HUDEP-2 (cell line): ENCODE measurements around the gene PRKAG2.
A peak's percentile ranks its signal among the peaks of the same experiment; 100 is the strongest.
"Not testable (repeated sequence)": the region's sequence is repeated elsewhere in the genome, so short reads cannot be mapped to it uniquely, and the experiment has no call there.

ENCODE experiments used
- DNase-seq, 76 experiments: peaks; one replicate each; lab custom pipeline; 2025; ENCODE audit not compliant: unreplicated experiment in 76 of 76; lab: John Stamatoyannopoulos, UW

Gene PRKAG2

DNA sequence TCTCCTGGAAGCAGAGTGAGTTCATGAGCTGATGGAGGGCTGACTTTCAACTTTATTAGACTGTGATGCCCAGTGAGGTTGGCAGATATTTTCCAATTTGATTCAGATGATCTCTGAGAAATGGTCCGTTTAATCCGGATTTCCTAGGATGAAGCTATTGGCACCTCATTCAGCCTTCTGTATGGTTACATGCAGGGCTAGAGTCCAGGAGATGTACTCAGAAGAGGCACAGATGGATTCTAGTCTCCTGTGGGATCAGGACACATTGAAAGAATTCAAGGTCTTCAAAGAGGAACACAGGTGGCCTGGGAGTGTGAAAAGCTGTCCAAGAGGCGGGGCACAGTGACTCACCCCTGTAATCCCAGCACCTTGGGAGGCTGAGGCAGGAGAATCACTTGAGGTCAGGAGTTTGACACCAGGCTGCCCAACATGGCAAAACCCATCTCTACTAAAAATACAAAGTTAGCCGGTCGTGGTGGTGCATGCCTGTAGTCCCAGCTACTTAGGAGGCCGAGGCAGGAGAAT, 334.2 kb downstream of the PRKAG2 start:
- no peak for DNase-seq

DNA sequence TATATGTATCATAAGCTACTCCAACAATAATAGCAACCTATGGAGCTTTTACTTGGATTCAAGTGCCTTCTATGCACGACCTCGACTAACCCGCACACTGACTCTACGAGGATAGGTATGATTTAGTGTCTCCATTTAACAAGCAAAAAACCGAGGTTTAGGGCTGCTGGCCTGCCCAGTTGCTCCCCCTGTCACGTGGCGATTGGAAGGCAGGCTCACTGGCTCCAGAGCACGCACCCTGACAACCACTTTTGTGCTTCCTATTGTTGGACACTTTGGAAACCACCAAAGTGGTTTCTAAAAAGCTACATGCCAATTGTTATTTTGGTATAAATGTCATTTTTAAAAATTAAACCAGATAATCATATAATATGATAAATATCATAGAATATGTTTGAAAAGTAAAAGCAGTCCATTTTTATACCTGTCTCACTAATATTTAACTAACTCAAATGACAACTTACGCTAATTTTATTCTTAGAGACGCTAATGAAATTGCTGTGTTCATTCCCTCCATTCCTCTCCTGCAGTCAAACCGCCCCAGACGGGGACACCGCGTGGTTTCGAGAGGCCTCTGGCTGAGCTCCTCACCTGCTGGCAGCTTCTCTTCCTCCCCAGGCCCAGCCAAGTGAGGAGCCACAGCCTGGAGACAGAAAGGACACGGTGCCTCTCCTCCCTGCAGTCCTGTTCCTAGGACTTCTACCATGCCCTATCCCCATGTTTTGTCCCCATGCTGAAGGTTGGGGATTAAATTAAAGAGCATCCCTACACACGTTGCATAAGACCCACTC, 335.0 kb downstream of the PRKAG2 start:
- DNase-seq: no peak

DNA sequence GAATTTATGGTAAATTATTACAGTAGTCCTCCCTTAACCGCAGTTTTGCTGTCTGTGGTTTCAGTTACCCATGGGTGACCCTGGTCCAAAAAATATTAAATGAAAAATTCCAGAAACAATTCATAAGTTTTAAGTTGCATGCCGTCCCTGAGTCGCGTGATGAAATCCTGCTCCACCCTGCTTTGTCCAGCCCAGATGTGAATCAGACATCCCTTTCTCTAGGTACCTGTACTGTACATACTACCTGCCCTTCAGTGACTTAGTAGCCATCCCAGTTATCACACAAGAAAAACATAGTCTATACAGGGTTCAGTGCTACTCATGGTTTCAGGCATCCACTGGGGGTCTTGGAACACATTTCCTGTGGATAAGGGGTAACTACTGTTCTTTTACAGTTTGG, 336.8 kb downstream of the PRKAG2 start:
- DNase-seq: no peak

DNA sequence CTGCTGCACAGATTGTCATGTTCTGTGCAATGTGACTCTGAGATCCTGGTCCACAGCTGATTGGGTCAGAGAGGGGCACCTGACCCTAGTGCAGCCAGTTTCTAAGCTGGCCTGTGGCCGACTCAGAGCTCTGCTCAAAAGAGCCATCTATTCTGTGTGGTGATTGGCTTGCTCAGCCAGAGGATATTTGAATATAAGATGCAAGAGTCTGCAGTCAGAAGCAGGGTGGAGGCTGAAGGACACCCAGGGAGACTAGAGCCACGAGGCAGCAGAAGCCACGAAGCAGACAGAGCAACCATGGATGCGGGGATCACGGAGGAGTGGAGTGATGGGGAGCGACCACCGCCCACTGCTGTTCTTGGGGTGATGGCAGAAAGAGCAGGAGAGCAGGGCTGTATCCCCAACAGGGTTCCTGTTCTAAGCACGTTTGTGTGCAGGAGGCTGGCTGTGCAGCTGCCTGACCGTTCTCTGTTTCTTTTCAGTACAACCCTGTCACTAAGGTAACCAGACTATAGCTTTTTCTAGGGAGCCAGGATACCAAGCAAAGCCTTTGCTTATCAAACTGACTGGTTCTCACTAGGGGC, 337.7 kb downstream of the PRKAG2 start:
- DNase-seq: no peak

DNA sequence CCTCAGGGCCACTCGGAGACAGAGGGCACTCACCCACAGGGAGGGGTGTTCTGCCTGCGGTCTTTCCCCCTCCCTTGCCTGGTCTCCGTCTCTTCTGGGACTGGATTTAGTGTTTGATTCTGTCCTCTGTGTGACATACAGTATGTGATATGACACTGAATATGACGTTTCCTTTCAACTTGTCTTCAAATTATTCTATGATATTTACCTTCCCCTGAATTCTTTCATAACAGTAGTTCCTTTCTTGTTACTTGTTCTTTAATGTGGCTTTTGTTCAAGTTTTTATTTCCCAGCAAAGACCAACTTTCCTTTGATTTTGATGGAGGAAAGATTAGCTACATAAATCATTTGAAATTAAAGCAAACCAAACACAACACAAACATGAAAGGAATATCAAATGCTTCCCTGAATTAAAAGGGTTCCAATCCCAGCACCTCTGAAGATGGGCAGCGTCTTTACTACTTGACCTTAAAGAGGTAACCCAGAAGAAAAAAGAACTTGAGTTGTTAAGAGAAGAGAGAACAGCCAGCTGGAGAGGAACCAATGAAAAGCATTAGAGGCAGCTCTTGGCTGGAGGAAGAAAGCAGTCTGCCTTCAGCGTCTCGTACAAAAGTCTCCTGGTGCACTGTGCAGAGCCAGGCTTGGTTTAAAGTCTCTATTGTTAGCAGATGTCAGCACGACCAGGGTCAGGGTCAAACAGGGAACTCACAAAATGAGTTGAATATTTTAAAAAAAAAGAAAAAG, 338.9 kb downstream of the PRKAG2 start:
- no peak for DNase-seq

DNA sequence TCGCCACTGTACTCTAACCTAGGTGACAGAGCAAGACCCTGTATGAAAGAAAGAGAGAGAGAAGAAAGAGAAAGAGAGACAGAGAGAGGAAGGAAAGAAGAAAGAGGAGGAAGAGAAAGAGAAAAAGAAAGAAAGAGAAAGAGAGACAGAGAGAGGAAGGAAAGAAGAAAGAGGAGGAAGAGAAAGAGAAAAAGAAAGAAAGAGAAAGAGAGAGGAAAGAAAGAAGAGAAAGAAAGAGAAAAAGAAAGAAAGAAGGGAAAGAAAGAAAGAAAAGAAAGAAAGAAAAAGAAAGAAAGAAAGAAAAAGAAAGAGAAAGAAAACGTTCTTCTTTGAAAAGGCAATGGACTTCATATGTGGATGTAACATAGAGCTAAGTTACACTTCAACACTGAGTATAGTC, 340.7 kb downstream of the PRKAG2 start:
- DNase-seq: not testable (repeated sequence)

DNA sequence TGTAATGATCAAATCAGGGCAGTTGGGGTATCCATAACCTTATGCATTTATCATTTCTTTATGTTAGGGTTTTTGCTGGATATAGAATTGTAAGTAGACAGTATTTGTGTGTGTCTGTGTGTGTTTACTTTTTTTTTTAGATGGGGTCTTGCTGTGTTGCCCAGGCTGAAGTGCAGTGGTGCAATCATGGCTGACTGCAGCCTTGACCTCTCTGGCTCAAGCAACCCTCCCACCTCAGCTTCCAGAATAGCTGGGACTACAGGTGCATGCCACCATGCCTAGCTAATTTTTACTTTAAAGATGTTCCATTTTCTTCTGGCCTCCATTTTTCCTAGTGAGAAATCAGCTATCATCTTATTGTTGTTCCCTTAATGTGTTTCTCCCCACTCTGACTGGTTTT, 347.1 kb downstream of the PRKAG2 start:
- DNase-seq: no peak

DNA sequence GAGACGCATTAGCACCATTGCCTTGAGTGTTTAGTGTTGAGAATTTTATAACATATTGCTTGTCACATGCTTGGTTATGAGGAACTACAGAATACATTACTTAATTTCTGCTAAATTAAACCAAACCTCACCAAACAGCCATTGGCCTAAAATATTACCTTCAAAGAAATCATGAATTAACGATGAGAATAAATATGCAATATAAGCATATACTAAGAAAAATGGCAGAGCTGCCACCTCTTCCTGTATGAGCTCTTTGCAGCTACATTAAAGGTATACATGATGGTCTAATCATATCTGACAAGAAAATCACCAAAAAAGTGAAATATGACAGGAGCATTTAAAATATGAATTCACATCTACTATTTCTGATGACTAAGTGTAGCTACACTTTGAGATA, 352.1 kb downstream of the PRKAG2 start:
- no peak for DNase-seq

DNA sequence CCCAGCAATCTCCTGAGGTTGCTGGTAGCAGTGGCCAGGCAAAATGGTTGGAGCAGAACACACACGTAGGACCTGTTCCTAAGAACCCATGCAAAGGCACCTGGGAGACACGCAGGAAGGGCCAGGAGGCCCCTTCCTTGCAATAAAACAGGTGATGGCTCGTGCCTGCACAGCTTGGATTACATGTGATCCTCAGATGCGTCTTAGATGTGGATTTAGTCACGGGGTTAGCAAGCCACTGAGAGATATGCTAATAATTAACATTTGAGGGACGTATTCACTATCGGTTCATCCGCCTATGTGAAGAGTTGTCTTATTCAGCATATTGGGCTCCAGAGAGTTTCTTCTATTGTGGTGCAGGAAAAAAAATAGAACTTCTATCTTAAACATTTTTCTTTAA, 352.6 kb downstream of the PRKAG2 start:
- no peak for DNase-seq

DNA sequence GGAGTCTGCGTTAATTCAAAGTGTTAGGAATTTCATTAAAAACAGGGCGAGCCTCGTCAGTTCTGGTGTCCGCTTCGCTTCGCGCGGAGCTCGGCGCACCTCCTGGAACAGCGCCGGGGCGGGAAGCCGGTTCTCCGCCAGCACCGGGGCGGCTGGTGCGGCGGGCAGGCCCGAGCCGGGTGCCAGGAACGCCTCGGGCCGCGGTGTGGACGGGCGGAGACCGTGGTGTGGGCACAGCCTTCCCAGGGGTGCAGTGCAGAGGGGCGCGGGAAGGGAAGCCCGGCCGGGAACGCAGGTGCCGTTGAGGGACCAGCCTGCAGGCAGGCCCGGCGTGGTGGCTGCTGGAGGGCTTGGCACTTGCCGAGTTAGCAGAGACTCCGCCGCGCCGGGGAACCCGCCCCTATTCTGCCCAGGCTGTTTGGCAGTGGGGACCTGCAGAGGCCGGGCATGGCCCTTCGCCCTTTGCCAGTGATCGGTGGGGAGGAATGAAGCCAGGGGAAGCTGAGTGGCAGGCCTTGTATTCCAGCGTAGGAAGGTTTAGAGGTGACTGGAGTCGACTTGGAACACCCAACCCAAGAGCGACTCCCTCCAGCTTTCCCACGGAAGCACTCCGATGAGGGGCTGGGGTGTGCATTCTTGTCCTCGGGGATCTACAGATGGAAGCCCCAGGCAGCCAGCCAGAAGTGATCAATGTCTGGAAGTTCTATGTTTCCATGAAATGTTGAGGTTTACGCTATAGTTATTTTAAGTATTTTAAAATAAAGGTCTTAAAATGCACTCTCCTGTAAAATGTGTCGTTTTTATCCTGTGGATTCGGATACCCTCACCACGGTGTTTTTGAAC, 356.3 kb downstream of the PRKAG2 start:
- peak in 59 of 76 experiments; percentile 4 to 78 (median 40) for DNase-seq

DNA sequence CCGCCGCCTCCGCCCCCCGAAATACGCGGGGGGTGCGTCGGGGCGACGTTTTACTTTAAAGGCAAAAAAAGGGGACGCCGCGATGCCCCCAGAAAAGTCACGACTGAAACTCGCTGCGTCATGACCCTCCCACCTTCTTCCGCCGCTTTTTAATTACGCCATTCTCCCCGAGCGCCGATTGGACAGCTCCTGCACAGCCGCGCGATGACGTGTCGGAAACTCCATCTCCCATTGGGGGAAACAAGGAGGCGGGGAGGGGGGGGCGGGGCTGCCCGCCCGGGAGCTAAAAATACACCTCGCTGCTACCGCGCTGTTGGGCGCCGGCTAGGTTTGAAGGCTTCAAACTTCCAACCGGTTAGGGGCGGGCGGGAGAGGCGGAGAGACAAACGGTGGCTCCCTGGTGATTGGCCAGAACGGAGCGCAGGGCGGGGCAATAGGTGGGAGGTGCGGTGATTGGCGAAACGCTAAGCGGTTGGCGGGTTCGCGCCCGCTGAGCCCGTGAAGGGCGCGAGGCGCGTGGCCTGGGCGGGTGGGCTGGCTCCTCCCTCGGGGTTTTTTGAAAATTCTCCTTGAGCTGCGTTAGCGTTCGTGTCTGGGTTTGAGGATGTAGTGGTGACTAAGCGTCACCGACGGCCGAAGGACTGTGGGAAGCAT, 357.0 kb downstream of the PRKAG2 start, which contains the start of gene RHEB:
Gene RHEB, minus strand, starts transcription at position 131 of the 654 bp plus-strand sequence. CDS start 384 bp downstream, outside the sequence.
- peak; percentile 79 to 99 (median 98) for DNase-seq

DNA sequence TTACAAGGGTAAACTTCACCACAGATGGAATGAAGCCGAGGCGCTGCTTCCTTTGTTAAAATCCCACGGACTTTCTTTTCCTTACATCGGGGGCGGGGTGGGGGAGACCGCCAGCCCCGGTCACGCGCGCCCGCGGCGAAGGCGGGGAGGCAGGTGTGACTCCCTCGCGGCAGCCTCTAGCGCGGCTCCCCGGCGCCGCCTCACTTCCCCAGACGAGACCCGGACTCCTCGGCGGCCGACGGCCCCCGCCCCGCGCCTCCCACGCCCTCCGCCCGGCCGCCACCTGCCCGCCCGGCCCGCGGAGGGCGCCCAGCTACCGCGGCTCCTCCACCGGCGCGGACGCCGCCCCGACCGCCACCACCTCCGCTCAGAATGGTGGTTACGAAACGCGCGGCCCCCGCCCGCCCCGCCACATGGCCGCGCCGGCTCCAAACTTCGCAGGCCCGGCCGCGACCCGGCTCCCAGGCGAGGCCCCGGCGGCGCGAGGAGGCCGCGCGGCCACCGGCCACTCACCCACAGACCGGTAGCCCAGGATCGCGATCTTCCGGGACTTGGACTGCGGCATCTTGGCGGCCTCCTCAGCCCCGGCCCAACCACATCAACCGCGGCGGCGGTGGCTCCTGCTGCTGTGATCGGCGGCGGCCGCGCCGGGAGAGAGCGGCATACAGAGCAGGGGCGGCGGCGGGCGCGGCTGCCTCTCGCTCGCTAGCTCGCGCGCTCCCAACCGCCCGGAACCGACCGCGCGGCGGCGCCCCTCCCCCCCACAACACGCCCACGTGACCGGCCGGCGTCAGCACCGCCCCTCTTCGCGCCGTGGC, 357.8 kb downstream of the PRKAG2 start:
- peak in 32 of 76 experiments; percentile 5 to 54 (median 21) for DNase-seq

DNA sequence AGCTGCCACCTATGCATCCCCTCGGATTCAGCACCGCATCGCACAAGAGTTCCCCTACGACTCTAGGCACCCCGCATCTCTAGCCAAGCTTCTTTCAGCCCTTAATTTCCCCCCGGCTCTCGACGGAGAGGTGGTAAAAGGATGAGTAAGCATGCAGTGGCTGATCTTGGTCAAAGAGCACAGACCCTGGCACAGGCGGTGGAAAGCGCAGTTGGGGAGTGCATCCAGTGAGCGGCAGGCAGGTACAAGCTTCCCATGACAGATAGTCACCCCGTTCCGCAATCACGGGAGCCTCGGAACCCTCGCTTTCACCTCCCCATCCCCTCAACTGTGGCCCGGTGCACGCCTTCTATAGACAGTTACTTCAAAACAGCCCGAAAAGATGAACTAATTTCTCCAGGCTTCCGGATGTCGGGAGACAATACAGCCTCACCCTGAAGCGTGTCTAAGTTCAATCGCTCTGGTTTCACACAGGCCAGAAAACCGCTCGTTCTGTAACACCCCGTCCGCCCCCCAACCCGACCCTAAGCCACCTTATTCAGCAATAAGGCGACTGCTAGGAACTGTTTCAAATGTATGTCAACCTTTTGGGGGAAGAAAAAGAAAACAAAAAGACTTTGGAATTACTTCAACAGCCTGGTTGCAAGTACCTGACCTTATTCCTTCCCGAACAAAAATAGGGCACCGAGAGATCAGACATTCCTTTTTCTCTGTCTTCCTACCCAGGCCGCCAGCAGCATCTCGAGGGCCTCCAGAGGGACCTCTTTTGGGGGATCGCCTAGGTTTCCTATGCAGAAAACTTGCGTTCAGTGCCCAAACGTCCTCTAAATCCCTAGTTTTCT, 358.6 kb downstream of the PRKAG2 start:
- DNase-seq: peak in 33 of 76 experiments; percentile 3 to 38 (median 15)

DNA sequence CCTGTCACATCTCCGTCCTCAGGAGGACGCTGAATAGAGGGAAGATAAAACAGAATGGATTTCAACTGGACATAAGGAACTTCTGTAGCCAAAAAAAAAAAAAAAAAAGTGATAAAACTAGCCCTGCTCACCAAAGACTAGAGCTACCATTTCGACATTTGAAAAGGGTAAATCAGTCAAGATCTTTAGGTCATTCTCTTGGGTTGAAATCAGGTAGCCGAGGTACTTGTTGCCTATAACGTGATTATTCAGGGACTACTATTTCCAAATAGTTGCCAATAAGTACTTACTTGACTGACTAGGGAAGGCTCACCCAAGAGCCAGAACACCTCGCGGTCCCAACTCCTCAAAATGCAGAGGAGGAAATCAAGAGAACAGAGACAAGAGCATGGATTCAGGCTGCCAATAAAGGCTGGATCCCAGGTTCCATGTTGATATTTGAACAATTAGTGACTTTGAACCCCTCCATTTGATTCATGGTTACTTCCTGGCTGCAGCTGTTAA, 359.3 kb downstream of the PRKAG2 start:
- DNase-seq: no peak

DNA sequence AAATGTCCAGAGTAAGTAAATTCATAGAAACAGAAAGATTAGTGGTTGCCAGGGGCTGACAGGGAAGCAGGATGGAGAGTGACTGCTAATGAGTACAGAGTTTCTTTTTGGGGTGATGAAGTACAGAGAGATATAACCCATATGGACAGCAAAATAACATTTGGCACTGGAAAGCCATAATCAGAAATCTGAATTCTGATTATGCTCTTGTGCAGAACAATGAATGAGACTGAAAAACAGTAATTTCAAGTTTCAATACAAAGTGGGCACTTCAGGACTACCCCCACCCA, 361.7 kb downstream of the PRKAG2 start:
- no peak for DNase-seq

DNA sequence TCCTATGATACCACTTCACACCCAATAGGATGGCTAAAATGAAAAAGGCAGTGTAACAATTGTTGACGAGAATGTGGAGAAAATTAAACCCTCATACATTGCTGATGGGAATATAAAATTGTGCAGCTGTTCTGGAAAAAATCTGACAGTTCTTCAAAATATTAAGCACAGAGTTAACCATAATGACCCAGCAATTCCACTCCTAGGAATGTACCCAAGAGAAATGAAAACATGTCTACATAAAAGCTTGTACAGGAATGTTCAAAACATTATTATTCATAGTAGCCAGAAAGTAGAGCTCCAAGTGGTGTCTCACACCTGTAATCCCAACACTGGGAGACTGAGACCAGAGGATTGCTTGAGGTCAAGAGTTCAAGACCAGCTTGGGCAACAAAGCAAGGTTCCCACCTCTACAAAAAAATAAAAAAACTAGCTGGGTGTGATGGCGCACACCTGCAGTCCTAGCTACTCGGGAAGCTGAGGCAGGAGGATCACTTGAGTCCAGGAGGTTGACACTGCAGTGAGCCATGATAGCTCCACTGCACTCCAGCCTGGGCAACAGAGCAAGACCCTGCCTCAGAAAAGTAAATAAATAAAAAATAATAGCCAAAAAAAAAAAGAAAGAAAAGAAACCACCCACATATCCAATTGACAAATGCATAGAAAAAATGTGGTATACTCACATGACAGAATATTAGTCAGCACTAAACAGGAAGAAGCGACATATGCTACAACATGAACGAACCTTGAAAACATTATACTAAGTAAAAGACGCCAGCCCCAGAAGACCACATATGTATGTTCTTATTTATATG, 362.2 kb downstream of the PRKAG2 start:
- DNase-seq: no peak

DNA sequence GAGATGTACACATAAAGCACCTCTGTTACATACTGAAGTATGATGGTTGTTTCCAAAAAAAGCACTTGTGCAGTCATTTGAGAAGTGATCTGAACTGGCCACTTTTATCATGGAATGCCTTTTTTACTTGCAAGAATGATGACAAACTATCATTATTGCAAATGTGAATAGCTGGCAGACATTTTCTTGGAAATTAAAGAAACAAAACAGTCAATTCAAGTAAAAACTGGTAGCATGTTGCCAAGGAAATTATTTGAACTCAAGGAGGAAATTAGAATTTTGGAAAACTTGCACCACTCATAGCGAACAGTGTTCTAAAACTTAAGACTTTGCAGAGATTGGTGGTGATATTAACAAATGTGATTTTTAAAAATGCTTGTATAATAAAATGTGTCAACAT, 363.8 kb downstream of the PRKAG2 start:
- DNase-seq: no peak
